IMR-90 (cell line): ENCODE measurements around the gene SDCCAG8. TPM values are rescaled to one million over a fixed set of nuclear protein-coding genes. Genes with fewer than 3 reads are reported as not detected.

Experiments used
- ATAC-seq: fragments of 200-7000 bp; cut with Tn5 transposase; 2 replicates; pipeline ENCODE4 v1.9.1; 2020; ENCODE audit warnings: low read depth, mild to moderate bottlenecking, moderate library complexity
- BruUV-seq: library from RNA; stranded (reverse); fragments of 400-500 nt; replicated peaks from 2 replicates; lab custom pipeline; 2021; lab: Mats Ljungman, UMichigan
- CTCF ChIA-PET: fragments of 300-600 bp; formaldehyde crosslinking; extraction: SDS; loops from one replicate; lab custom pipeline; 2021; ENCODE audit warnings: antibody characterized with exemption; lab: Yijun Ruan, JAX
- POLR2A ChIA-PET: fragments of 300-600 bp; sonication (Branson Sonifier 250); formaldehyde crosslinking; loops from one replicate; lab custom pipeline; 2022; ENCODE audit warnings: antibody characterized with exemption; ENCODE audit not compliant: unreplicated experiment; lab: Charles Lee
- DNase-seq: peaks from one replicate; pipeline ENCODE4 v3.0.0; 2013
- H2AFZ ChIP-seq: replicated peaks from 2 replicates; pipeline ENCODE3; 2013; ENCODE audit warnings: low read length, mild to moderate bottlenecking; ENCODE audit not compliant: poor library complexity
- H2AK5ac ChIP-seq: 2 replicates; pipeline ENCODE4 v1.6.1; 2013; ENCODE audit warnings: low read depth, low read length, inconsistent platforms
- H2AK9ac ChIP-seq: replicated peaks from 2 replicates; pipeline ENCODE3; 2013; ENCODE audit warnings: mild to moderate bottlenecking, low read depth, low read length, moderate library complexity; ENCODE audit not compliant: poor library complexity
- H2BK120ac ChIP-seq: 2 replicates; pipeline ENCODE4 v1.6.1; 2013; ENCODE audit warnings: low read depth, low read length, inconsistent platforms
- H2BK15ac ChIP-seq: 3 replicates; pipeline ENCODE4 v1.6.1; 2013; ENCODE audit warnings: low read depth, low read length, inconsistent platforms
- H2BK20ac ChIP-seq: 2 replicates; pipeline ENCODE4 v1.6.1; 2013; ENCODE audit warnings: low read depth, mild to moderate bottlenecking, inconsistent platforms, low read length, moderate library complexity
- H2BK5ac ChIP-seq: 2 replicates; pipeline ENCODE4 v1.6.1; 2013; ENCODE audit warnings: mild to moderate bottlenecking, low read depth, low read length, inconsistent platforms; ENCODE audit not compliant: poor library complexity, severe bottlenecking
- H3K14ac ChIP-seq: replicated peaks from 2 replicates; pipeline ENCODE4 v1.6.1; 2013; ENCODE audit warnings: low read depth, low read length, inconsistent platforms
- H3K18ac ChIP-seq: 2 replicates; pipeline ENCODE4 v1.6.1; 2013; ENCODE audit warnings: low read depth, low read length, control low read depth
- H3K23ac ChIP-seq: 2 replicates; pipeline ENCODE4 v1.6.1; 2013; ENCODE audit warnings: low read depth, low read length, inconsistent platforms
- H3K27ac ChIP-seq: 2 replicates; pipeline ENCODE4 v1.5.1; 2013; ENCODE audit warnings: mild to moderate bottlenecking, control low read depth, low read length; ENCODE audit not compliant: insufficient read depth
- H3K27me3 ChIP-seq: 2 replicates; pipeline ENCODE4 v1.6.1; 2013; ENCODE audit warnings: low read length; ENCODE audit not compliant: control insufficient read depth, insufficient read depth
- H3K36me3 ChIP-seq: 2 replicates; pipeline ENCODE4 v1.6.1; 2013; ENCODE audit warnings: low read length, mixed read lengths; ENCODE audit not compliant: control insufficient read depth, insufficient read depth
- H3K4ac ChIP-seq: 2 replicates; pipeline ENCODE4 v1.6.1; 2013; ENCODE audit warnings: low read depth, low read length, inconsistent platforms
- H3K4me1 ChIP-seq: 2 replicates; pipeline ENCODE4 v1.6.1; 2013; ENCODE audit warnings: low read length, mixed read lengths; ENCODE audit not compliant: control insufficient read depth, insufficient read depth
- H3K4me2 ChIP-seq: 2 replicates; pipeline ENCODE4 v1.6.1; 2013; ENCODE audit warnings: low read depth, mild to moderate bottlenecking, control low read depth, low read length, moderate library complexity
- H3K4me3 ChIP-seq: 2 replicates; pipeline ENCODE4 v1.5.1; 2013; ENCODE audit warnings: low read depth, mild to moderate bottlenecking, control low read depth, low read length, moderate library complexity; ENCODE audit not compliant: insufficient read depth
- H3K56ac ChIP-seq: 2 replicates; pipeline ENCODE4 v1.6.1; 2013; ENCODE audit warnings: low read length, inconsistent platforms; ENCODE audit not compliant: insufficient read depth; ENCODE audit errors: extremely low read depth
- H3K79me1 ChIP-seq, 2 experiments: 2 replicates each; pipeline ENCODE4 v1.6.1; 2013; ENCODE audit warnings: low read length in 2 of 2, inconsistent platforms in 1 of 2, low read depth in 1 of 2
- H3K9ac ChIP-seq: 2 replicates; pipeline ENCODE4 v1.6.1; 2013; ENCODE audit warnings: low read depth, low read length, control low read depth
- H3K9me1 ChIP-seq: 2 replicates; pipeline ENCODE4 v1.6.1; 2013; ENCODE audit warnings: low read length, inconsistent platforms; ENCODE audit not compliant: insufficient read depth
- H3K9me3 ChIP-seq: 2 replicates; pipeline ENCODE4 v1.6.1; 2013; ENCODE audit warnings: low read length; ENCODE audit not compliant: control insufficient read depth, insufficient read depth
- H4K20me1 ChIP-seq: 2 replicates; pipeline ENCODE4 v1.6.1; 2013; ENCODE audit warnings: low read length, inconsistent platforms; ENCODE audit not compliant: insufficient read depth
- H4K5ac ChIP-seq: 2 replicates; pipeline ENCODE4 v1.6.1; 2013; ENCODE audit warnings: mild to moderate bottlenecking, low read depth, low read length, control low read depth
- H4K8ac ChIP-seq, 2 experiments: 2 replicates each; pipeline ENCODE4 v1.6.1; 2013; ENCODE audit warnings: low read depth in 2 of 2, low read length in 2 of 2, control low read depth in 1 of 2, inconsistent platforms in 1 of 2
- H4K91ac ChIP-seq: 2 replicates; pipeline ENCODE4 v1.6.1; 2013; ENCODE audit warnings: low read depth, low read length, inconsistent platforms; ENCODE audit not compliant: insufficient read depth
- BHLHE40 ChIP-seq: fragments of 150-350 bp; IDR thresholded peaks from 2 replicates; pipeline ENCODE4 v1.6.1; 2016; ENCODE audit warnings: mild to moderate bottlenecking, low read depth, low read length
- CHD1 ChIP-seq: IDR thresholded peaks from 2 replicates; pipeline ENCODE4 v1.6.1; 2012; ENCODE audit warnings: low read depth, low read length, improper control_type of control experiment
- CTCF ChIP-seq: conservative IDR thresholded peaks from 2 replicates; pipeline ENCODE4 v1.5.1; 2012; ENCODE audit warnings: mild to moderate bottlenecking, low read depth, low read length, improper control_type of control experiment
- MAFK ChIP-seq: IDR thresholded peaks from 2 replicates; pipeline ENCODE4 v1.6.1; 2012; ENCODE audit warnings: low read depth, low read length, improper control_type of control experiment
- MAZ ChIP-seq: IDR thresholded peaks from 2 replicates; pipeline ENCODE4 v1.6.1; 2012; ENCODE audit warnings: low read depth, mild to moderate bottlenecking, low read length, improper control_type of control experiment, moderate library complexity, borderline replicate concordance
- MXI1 ChIP-seq: IDR thresholded peaks from 2 replicates; pipeline ENCODE4 v1.6.1; 2012; ENCODE audit warnings: low read depth, mild to moderate bottlenecking, low read length, moderate library complexity, borderline replicate concordance
- POLR2A ChIP-seq: IDR thresholded peaks from 2 replicates; pipeline ENCODE4 v1.6.1; 2012; ENCODE audit warnings: mild to moderate bottlenecking, low read depth, low read length
- RCOR1 ChIP-seq: IDR thresholded peaks from 2 replicates; pipeline ENCODE4 v1.6.1; 2012; ENCODE audit warnings: mild to moderate bottlenecking, low read length, improper control_type of control experiment; ENCODE audit not compliant: insufficient replicate concordance
- USF2 ChIP-seq: fragments of 150-350 bp; IDR thresholded peaks from 2 replicates; pipeline ENCODE4 v1.6.1; 2017; ENCODE audit warnings: mild to moderate bottlenecking, antibody characterized with exemption, low read length, low read depth
- WGBS, 2 experiments: methylation state at CpG; one replicate each; pipeline versions ENCODE4 v1.1.5 to v1.1.7; 2013; ENCODE audit warnings: missing lambda C conversion rate in 2 of 2; ENCODE audit not compliant: insufficient read length in 1 of 2; ENCODE audit errors: extremely low coverage in 2 of 2; 5-methylcytosine and 5-hydroxymethylcytosine counted together
- dilution Hi-C: fragments of 300-500 bp; cut with HindIII; formaldehyde crosslinking; loops from one replicate; pipeline ENCODE4 v1.14.3; 2018; ENCODE audit warnings: low sequenced_read_pairs; ENCODE audit not compliant: unreplicated experiment
- in situ Hi-C: fragments of 300-500 bp; cut with MboI; formaldehyde crosslinking; loops from 3 replicates; pipeline ENCODE4 v1.14.3; 2019; ENCODE audit warnings: low sequenced_read_pairs, inconsistent platforms, mixed read lengths
- intact Hi-C: fragments of 100-400 bp; cut with micrococcal nuclease; formaldehyde crosslinking; loops from 2 replicates; pipeline ENCODE4 v1.10.0; 2022
- polyA plus RNA-seq, 3 experiments: library from polyadenylated mRNA; depleted of rRNA; stranded (reverse); fragments of >200 nt; gene quantifications; 2 replicates each; pipeline ENCODE4 v1.2.3, GENCODE V29; 2012; ENCODE audit warnings: low replicate concordance in 1 of 3
- total RNA-seq: library from RNA; depleted of rRNA; stranded (reverse); fragments of >200 nt; gene quantifications from 2 replicates; pipeline ENCODE4 v1.2.3, GENCODE V29; 2012
- TF ChIP-seq, protein P1 (sequence below): fragments of 150-350 bp; IDR thresholded peaks from 2 replicates; pipeline ENCODE4 v1.6.1; 2016; ENCODE audit warnings: low read depth, mild to moderate bottlenecking, low read length, moderate library complexity, borderline replicate concordance

The SDCCAG8 gene
- total and polyA plus RNA-seq, 2 of the 4 experiments (the other 2 are of a cell fraction) = 25.2 to 46.8 TPM

GRCh38 chr1:243349128-243349527 lies 93.3 kb downstream of the SDCCAG8 start:
- peaks cover 6% of the 10 kb centered on the region; the same call in 1 of the 2 replicates for H3K36me3 ChIP-seq
- no peak overlapping the region for H3K27ac ChIP-seq
- no peaks in the 10 kb centered on the region for H3K4me1 ChIP-seq
- no peak overlapping the region for H4K8ac ChIP-seq
- no peak overlapping the region for H2BK20ac ChIP-seq
- no peak overlapping the region for H3K14ac ChIP-seq
- CTCF ChIA-PET = no interaction called here
- no peak overlapping the region for H3K18ac ChIP-seq
- POLR2A ChIA-PET = no interaction called here
- no peak overlapping the region for H3K4me3 ChIP-seq
- H4K91ac ChIP-seq = no peak overlapping the region
- no peak for ATAC-seq
- no peak overlapping the region for H2BK15ac ChIP-seq
- in situ Hi-C loops (no loop called here), dilution Hi-C loops (no loop called here), intact Hi-C loops (loop anchor here (5.0 kb wide), 1 partner anchor 358 kb away; no protein-coding TSS in a partner anchor)
- no peaks in the 10 kb centered on the region for H4K20me1 ChIP-seq
- H3K79me1 ChIP-seq = no peaks in the 10 kb centered on the region
- H3K9me3 ChIP-seq = no peaks in the 10 kb centered on the region
- no peak overlapping the region for H3K56ac ChIP-seq
- DNase-seq = no peak
- H4K5ac ChIP-seq = no peak overlapping the region
- H2AFZ ChIP-seq = no peak overlapping the region
- H2BK120ac ChIP-seq = no peak overlapping the region
- no CpG with 5 or more reads among the region's 1 CpG for WGBS, 2 experiments
- no TSS peak for BruUV-seq
- H3K27me3 ChIP-seq = no peaks in the 10 kb centered on the region
- no peak overlapping the region for H3K4me2 ChIP-seq
- no peak overlapping the region for H3K4ac ChIP-seq
- H2AK9ac ChIP-seq = no peak overlapping the region
- no peak overlapping the region for H2BK5ac ChIP-seq
- H3K9ac ChIP-seq = no peak overlapping the region
- no peak overlapping the region for H2AK5ac ChIP-seq
- TF ChIP-seq MAZ = no peak
- no peak for TF ChIP-seq RCOR1
- TF ChIP-seq USF2 = no peak
- no peak for TF ChIP-seq POLR2A
- no peak for TF ChIP-seq MAFK
- TF ChIP-seq CHD1 = no peak
- TF ChIP-seq BHLHE40 = no peak
- no peak for TF ChIP-seq CTCF
- TF ChIP-seq, protein P1, sequence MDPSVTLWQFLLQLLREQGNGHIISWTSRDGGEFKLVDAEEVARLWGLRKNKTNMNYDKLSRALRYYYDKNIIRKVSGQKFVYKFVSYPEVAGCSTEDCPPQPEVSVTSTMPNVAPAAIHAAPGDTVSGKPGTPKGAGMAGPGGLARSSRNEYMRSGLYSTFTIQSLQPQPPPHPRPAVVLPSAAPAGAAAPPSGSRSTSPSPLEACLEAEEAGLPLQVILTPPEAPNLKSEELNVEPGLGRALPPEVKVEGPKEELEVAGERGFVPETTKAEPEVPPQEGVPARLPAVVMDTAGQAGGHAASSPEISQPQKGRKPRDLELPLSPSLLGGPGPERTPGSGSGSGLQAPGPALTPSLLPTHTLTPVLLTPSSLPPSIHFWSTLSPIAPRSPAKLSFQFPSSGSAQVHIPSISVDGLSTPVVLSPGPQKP = no peak
- no peak for TF ChIP-seq MXI1
- no peaks in the 10 kb centered on the region; the same call in 1 of the 2 replicates for H3K9me1 ChIP-seq
- H3K23ac ChIP-seq = no peak overlapping the region
